ENCODE results near the gene WDR55.
A peak's percentile ranks its signal among the peaks of the same experiment; 100 is the strongest.
"Not testable (repeated sequence)": the region's sequence is repeated elsewhere in the genome, so short reads cannot be mapped to it uniquely, and the experiment has no call there.

WDR55 gene

DNA sequence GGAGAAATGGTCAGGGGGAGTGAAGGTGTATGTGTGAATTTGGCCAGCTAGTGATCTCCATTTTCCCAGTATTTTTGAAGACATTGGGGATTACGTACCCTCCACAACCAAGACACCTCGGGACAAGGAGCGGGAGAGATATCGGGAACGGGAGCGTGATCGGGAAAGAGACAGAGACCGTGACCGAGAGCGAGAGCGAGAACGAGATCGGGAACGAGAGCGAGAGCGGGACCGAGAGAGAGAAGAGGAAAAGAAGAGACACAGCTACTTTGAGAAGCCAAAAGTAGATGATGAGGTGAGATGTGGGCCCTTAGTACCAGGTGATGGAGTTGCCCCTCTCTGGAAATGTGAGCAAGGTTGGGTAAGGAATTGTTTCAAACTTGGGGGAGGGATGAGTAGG, 5.8 kb upstream of the WDR55 start:
- DNase-seq = no peak

DNA sequence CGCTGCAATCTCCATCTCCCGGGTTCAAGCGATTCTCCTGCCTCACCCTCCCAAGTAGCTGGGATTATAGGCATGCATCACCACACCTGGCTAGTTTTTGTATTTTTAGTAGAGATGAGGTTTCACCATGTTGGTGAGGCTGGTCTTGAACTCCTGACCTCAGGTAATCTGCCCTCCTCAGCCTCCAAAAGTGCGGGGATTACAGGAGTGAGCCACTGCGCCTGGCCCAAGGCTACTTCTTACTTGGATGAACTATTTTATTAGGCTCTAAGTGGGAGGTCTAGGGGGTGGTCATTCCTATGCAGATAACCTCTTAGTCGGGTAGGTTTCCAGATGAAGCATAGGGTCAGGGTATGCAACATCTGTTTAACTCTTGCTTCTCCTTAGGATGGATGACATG, 4.3 kb upstream of the WDR55 start:
- not testable (repeated sequence) for DNase-seq

DNA sequence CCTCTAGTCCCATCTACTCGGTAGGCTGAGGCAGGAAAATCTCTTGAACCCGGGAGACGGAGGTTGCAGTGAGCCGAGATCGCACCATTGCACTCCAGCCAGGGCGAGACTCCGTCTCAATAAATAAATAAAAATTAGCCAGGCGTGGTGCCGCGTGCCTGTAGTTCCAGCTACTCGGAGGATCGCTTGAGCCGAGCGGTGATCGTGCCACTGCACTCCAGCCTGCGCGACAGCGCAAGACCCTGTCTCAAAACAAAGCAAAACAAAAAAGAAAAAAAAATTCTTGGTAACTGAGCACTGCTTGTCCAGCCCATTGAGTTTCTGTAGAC, 710 bp upstream of the WDR55 start:
- no peak for DNase-seq

DNA sequence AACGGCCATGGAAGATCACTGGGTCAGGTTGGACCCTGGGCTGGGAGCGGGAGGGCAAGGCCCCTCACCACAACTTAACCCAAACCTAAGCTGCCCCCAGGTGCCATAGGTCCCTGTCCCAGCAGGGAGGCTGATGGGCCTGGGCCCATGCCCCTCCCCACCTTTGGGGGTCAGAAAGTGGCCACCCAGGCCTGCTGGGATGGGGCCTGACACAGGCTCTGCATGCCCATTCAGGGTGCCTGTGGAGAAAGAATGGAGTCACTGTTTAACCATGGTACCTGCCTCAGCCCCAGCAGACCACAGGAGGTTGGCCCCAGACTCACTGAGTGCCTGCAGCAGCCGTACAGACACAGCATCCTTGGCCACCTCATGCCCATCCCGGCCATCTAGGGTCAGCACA, 6.3 kb downstream of the WDR55 start:
- DNase-seq = not testable (repeated sequence)

DNA sequence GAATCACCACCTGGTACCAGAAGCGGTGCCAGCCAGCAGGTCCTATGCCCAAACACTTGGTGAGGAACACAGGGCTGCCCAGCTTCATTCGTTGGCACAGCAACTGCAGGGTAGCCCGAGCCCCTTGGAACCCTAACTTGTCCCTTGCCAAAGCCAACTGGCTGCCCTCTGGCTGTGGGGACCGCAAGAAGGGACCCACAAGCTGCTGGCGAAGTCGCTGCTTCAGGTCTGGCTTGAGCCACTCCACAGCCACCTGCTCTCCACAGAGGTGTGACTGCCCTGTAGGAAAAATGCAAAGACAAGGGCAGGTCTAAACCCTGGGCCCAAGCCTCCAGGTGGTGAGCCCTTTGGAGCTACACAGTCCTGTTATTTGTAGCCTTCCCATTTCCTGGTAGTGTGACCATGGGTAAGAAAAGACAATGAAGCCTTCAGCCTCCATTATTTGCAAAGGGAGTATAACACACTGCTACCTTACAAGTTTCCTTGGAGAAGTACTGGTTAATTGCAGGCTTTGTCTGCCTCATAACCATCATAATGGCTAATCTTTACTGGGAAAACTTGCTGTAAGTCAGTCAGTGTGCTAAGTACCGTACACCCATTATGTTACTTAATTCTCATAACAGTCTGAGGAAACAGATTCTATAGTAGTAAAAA, 6.9 kb downstream of the WDR55 start:
- DNase-seq = no peak

DNA sequence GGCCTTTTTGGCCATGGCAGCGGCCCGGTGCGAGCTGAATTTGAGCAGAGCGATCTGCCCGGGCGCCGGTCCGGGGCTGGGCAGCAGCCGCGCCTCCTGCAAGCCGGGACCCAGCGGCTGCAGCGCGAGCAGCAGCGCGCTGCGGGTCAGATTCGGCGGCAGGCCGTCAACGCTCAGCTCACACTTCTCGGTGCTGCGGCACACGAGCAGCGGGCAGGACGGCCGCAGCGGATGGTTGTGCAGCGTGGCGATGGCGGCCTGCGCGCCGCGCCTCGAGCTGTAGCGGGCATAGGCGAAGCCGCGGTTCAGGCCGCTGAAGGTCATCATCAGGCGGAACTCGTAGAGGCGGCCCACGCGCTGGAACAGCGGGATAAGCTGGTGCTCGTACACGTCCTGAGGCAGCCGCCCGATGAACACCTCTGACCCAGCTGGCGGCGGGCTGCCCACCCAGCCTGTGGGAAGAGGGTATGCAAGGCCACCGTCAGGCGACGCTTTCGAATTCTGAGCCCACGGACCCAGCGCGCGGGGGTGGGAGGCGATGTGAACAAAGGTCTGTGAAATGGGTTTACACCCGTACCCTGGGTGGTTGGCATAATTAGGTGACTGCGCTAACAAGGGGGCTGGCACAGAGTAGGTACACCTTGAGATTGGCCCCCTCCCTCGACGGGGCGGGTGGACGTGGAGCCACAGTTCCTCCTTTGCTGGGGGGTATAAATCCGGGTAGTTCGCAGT, 7.9 kb downstream of the WDR55 start:
- DNase-seq = peak; percentile 22 to 29

DNA sequence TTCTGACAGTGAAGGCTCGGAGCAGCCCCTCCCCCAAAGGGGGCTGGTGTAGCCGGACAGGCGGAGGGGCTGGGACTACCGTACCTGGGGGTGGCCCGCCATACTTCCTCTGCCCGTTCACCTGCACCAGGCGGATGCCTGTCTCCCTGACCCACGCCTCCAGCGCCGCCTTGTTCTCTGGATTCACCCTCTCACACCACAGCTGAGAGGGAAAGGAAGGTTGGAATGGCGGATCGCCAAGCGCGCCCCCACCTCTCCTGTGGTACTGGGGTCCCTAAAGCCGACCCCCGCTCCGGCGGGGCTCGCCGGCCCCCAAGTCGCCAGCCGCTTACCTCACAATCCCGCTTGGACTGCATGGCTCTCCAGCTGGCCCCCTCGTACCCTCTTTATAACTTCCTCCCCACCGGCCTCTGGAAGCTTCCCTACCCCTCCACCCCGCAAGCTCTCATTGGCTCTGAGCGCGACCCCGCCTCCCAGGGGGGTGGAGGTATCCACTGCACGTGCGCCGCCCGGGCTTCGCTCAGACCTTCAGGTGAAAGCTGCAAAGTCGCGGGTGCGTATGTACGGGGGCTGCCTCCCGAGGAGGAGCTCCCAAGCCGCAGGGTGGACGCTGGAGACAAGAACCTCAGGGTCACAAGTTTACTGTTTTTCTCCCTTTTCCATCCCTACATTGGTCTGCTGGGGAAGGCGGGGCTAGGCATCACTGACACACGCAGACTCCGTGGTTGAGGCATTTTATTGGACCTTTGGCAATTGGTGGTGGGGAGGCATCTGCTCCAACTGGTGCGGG, 8.7 kb downstream of the WDR55 start, which contains the start of gene DND1:
DND1 (minus strand) TSS at position 390 of the 790 bp plus-strand sequence; CDS start at position 356, 34 bp downstream.
- no peak for DNase-seq

DNA sequence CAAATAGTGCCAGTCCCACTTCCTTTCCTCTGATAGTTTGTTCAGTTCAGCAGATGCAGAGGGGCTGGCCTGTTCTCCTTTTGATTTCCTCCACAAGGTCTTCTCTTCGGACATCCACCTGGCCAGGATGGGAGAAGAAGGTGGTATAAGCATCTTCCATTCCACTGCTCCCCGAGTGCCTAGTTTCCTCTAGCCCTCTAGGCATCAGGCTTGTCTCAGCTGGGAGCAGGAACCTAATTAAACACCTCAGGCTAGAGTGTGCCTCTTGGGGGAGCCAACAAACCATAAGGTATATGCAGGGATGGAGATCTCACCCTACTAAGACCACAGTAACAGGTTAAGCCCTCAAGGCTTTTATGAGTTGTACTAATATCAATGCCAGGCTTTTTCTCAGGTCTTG, 9.5 kb downstream of the WDR55 start:
- DNase-seq = no peak

DNA sequence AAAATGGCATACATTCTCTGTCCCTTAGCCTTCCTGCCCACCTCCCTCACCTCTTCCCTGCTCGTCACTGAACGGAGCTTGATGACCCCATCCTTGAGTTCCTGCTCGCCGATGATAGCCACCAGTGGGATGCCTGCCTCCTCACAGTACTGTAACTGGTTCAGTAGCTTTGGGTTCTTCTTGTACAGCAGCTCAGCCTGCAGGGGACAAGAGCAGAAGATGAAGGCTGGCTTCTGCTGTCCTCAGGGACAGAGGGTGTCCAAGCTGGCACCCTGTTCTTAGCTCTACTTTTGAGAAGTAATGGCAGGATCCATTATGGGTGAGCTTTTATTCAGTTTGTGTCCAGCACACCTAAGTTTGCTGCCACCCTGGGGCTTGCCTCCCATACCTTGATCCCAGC, 9.9 kb downstream of the WDR55 start:
- no peak for DNase-seq

DNA sequence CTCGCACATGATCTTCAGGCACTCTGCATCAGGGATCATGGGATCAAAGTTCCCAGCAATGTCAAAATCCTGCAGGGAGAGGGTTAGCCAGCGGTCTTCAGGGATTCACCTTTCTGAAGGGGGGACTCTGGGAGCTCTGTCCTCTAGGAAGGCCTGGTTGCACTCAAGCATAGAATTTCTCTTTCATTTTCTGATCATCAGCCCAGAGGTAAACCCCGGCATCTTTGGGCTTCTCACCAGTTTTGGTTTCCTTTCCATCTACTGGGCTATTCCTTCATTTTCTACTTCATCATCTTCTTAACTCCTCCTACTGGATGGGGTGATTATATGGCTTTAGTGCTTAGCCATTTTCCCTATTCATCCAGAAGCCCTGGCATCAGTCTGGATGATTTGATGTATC, 13.2 kb downstream of the WDR55 start:
- DNase-seq = no peak

DNA sequence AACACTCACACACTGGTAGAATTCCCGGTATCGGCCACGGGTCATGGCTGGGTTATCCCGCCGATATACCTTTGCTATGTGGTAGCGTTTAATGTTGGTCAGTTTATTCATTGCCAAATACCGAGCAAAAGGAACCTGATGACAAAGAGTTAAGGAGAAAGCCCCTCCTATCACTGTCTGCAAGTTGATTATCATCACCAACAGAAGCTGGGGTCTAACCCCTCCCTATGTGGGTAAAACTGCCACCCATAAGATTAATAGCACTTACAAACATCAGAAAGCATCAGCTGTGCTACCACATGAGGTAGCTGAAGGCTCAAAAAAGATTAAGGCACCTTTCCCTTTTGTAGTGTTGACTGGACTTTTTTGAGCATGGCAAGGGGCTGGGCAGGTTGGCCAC, 14.3 kb downstream of the WDR55 start:
- no peak for DNase-seq

DNA sequence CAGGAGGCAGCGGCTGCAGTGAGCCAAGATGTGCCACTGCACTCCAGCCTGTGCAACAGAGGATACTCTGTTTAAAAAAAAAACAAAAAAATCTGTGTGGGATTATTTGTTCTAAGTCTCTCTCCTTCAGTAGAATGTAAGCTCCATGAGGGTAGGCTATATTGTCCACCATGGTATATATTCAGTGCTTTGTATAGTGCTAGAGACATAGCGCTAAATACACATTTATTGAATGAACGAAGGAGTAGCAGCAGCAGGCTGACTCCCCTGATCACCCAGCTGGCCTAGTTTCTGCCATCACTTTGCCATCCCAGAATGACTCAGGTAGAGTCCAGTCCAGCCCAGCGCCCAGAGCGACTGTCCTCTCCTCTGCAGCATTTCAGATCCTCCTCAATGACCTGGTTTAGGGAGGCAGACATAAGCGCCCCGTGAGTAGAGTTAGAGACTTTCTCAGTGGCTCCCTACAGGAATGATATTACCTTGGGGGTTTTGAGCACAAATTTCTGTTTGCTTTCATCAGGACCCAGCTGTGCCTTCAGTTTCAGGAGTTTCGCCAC, 25.8 kb downstream of the WDR55 start:
- no peak for DNase-seq

DNA sequence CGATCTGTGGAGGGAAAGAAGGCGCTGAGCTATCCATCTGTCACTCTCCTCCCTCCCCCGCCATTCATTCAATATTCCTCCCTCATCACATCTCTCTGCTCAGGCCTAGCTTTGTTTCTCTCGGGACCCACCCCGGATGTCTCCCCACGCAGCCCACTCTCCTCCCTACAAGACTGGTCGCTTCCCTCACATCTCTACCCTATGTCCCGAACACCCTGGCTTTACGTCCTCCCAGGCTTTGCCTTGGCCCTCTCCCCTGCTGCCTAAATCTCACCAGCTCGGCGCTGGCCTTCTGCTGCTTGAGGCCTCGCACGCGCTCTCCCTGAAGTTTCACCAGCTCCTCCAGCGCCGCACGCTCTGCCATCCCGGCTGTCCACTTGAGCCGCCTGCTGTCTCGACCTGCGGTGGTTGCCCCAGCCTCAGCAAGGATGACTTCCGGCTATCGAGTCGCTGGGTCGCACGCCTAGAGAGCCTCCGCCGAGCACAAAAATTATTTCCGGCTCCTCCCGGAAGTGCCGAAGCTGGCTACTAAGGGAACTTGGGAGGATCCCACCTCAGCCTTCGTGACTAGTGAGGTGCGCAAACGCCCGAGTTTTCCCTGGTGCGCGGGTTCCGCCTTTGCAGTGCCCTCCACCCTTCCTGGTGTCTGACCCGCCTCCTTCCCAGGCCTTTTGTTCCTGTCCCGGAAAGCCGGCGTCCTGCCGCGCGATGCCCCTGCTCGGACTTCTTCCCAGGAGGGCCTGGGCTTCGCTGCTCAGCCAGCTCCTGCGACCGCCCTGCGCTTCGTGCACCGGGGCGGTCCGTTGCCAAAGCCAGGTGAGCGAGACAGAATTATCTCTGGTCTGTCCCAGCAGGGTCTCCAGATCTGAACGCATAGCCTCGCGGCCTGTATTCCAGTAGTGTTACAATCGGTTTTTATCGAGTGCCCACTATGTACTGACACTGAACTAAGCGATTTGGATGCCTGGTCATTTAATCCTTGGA, 26.5 kb downstream of the WDR55 start, which contains the start of the genes HARS1 and HARS2:
HARS1 (minus strand) TSS at position 430 of the 984 bp plus-strand sequence; CDS start at position 364, 66 bp downstream.
HARS2 (plus strand) TSS at position 515 of the 984 bp plus-strand sequence; CDS start at position 709, 194 bp downstream.
- peak; percentile 88 to 96 for DNase-seq

DNA sequence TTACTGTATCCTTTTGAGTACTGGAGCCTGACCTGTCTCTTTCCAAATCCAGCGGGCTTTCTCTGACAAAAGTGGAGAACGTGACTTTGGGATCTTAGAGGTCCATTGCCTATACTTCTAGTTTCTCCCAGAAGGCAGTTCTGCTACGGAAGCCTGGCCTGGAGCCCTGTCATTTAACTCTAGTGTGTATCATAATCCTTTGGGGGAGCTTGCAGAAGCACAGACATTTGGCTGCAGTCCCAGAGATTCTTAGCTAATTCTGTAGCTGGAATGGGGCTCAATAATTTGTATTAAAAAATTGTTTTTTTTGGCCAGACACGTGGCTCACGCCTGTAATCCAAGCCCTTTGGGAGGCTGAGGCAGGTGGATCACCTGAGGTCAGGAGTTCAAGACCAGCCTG, 29.6 kb downstream of the WDR55 start:
- no peak for DNase-seq

DNA sequence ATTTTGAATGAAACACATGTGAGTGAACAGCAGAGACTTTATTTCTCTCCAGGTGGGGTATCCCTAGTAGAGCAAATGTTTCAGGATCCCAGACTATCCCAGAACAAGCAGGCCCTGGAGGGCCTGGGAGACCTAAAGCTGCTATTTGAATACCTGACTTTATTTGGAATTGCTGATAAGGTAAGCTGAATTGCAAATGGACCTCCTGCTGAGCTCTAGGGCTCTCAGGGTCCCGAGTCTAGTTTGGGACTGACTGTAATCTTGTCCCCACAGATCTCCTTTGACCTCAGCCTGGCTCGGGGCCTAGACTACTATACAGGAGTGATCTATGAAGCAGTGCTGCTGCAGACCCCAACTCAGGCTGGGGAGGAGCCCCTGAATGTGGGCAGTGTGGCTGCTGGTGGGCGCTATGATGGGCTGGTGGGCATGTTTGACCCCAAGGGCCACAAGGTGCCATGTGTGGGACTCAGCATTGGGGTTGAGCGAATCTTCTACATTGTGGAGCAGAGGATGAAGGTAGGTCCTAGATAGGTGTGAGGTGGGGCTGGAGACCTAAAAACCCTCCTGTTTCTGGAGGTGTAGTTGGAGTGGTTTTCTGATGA, 32.3 kb downstream of the WDR55 start:
- no peak for DNase-seq

DNA sequence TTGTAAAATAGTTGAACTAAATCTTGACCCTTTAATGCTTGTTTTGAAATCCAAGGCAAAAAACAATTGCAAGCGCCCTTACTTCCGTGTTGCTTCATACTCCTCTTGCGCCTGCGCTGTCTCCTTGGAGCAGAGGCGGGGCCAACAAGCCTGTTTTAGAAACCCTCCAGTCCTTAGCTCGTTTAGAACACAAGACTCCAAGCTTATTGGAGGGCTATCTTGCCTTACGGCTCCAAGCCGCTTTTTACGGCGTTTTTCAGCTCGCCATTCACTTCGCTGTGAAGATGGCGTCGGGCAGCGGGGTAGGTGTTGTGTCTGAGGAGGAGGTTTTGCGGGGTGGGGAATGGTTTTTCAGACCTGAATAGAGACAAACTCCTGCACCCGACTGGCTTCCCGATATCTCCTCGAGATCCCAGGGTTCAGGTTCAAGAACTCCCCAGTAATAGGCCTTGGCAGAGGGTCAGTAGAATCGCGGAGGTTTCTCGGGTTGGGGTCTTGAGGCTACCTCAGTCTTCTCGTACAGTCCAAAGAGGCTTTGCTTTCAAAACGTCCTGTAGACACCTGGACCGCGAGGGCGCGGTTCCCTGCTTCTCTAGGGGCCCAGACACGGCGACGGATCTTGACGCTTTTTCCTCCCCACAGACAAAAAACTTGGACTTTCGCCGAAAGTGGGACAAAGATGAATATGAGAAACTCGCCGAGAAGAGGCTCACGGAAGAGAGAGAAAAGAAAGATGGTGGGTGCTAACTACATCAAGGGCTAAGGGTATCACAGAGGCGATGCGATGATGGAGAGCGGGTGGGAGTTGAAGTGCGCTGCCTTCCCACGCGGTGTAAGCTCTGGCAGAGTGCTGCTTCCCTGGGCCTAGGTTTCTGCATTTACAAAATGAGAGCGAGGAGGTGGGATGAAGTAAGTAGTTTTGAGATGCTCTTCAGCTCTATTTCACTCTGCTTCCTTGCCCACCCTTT, 35.8 kb downstream of the WDR55 start, which contains the start of gene ZMAT2:
ZMAT2 (plus strand) TSS at position 271 of the 968 bp plus-strand sequence; CDS start at position 285, 14 bp downstream.
- peak; percentile 96 to 99 for DNase-seq

DNA sequence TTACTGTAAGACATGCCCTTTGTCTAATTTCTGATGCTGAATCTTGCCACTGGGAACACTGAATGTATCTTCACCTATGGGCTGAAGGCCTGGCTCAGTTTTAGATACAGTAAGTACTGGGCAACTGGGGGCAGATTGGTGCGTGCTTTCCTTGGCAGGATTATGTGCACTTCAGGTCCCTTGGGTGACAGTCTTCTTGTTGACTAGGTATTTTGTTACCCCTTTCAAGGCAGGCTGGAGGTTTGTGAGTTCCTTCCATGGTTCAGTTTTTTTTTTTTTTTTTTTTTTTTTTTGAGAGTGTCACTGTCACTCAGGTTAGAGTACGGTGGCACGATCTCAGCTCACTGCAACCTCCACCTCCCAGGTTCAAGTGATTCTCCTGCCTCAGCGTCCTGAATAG, 43.1 kb downstream of the WDR55 start:
- no peak for DNase-seq

DNA sequence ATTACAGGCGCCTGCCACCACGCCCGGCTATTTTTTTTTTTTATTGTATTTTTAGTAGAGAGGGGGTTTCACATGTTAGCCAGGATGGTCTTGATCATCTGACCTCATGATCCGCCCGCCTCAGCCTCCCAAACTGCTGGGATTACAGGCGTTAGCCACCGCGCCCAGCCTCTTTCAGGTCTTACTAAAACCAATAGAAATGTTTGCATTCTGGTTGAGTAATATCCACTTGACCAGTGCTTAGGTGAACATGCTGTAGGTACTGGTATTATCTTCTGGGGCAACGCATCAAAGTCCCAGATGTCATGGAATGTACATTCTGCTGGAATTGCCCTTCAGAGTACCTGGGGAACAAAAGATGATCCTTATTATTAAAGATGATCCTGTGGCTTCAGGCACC, 44.1 kb downstream of the WDR55 start:
- DNase-seq = not testable (repeated sequence)

DNA sequence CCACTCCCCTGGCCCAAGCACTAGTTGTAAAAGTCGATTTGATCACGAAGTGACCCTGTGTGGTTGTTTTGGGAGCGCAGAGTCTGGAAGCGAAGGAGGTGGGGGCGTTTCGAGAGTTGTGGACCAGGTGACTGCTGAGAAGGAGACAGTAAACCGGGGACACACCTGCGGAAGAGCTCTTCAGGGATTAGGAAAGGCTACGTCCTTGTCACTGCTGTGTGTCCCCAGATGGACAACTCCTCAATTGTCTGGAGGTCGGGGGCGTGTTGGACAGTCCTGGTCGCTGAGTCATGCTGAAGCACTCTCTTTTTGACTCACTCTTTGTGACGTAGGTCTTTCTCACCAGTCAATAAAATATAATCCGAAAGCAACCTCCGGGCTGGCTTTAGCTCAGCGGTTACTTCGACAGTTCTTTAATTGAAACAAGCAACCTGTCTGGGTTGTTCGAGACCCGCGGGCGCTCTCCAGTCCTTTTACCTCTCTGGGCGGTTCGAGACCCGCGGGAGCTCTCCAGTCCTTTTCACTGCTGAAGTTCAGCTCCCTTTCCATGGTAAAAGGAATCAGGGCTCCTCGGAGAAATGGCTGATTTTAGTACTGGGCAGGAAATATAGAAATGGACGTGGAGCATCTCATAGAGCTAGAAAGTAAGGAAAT, 46.3 kb downstream of the WDR55 start:
- peak; percentile 99 to 100 for DNase-seq

DNA sequence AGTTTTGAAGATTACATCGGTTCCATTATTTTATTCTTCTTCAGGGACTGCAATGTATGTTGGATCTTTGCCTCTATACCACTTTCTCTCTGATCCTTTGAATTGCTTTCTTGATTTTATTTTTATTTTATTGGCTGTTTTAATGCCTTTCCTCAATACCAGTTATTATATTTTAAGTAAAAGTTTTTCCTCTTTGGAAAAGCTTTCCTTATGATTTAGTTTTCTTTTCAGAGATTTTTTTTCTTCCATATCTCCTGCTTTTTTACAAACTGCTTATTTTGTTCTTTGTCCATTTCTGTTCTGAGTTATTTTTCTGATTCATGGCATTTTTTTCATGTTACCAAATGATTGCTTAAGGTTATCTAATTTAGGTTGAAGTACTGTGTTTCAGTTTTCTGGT, 47.1 kb downstream of the WDR55 start:
- no peak for DNase-seq
